HEK293T (cell line): Measurements from ENCODE around the gene PPFIBP2.

Source experiments
- CTCF ChIA-PET: fragments of 350-600 bp; formaldehyde crosslinking; extraction: SDS; loops from one replicate; lab custom pipeline; 2021; ENCODE audit warnings: antibody characterized with exemption, inconsistent platforms; lab: Yijun Ruan, JAX
- POLR2A ChIA-PET: fragments of 350-600 bp; formaldehyde crosslinking; extraction: SDS; loops from one replicate; lab custom pipeline; 2020; ENCODE audit warnings: antibody characterized with exemption, inconsistent platforms; lab: Yijun Ruan, JAX
- DNase-seq: peaks from one replicate; pipeline ENCODE4 v3.0.0; 2012; ENCODE audit warnings: mixed read lengths; ENCODE audit errors: extremely low spot score
- ARNT ChIP-seq: fragments of 450-650 bp; IDR thresholded peaks from 2 replicates; pipeline ENCODE4 v1.6.1; 2017; ENCODE audit warnings: mild to moderate bottlenecking
- BHLHE40 ChIP-seq: fragments of 450-650 bp; IDR thresholded peaks from 2 replicates; pipeline ENCODE4 v1.6.1; 2016; ENCODE audit warnings: mild to moderate bottlenecking, moderate library complexity, borderline replicate concordance
- CTBP1 ChIP-seq: fragments of 450-650 bp; IDR thresholded peaks from 2 replicates; pipeline ENCODE4 v1.6.1; 2016; ENCODE audit warnings: borderline replicate concordance
- ELF4 ChIP-seq: fragments of 450-650 bp; IDR thresholded peaks from 2 replicates; pipeline ENCODE4 v1.6.1; 2017; ENCODE audit warnings: antibody characterized with exemption
- FOXA1 ChIP-seq: fragments of 450-650 bp; IDR thresholded peaks from 2 replicates; pipeline ENCODE4 v1.6.1; 2016; ENCODE audit warnings: mild to moderate bottlenecking
- FOXK2 ChIP-seq: fragments of 450-650 bp; IDR thresholded peaks from 2 replicates; pipeline ENCODE4 v1.6.1; 2016; ENCODE audit warnings: mild to moderate bottlenecking
- FOXM1 ChIP-seq: fragments of 450-650 bp; IDR thresholded peaks from 2 replicates; pipeline ENCODE4 v1.6.1; 2017; ENCODE audit warnings: mild to moderate bottlenecking, borderline replicate concordance
- HDGF ChIP-seq: fragments of 450-650 bp; IDR thresholded peaks from 2 replicates; pipeline ENCODE4 v1.6.1; 2017; ENCODE audit warnings: antibody characterized with exemption, borderline replicate concordance
- L3MBTL2 ChIP-seq: fragments of 450-650 bp; conservative IDR thresholded peaks from 2 replicates; pipeline ENCODE4 v1.6.1; 2016; ENCODE audit warnings: mild to moderate bottlenecking
- LEF1 ChIP-seq: fragments of 450-650 bp; IDR thresholded peaks from 2 replicates; pipeline ENCODE4 v1.6.1; 2017; ENCODE audit warnings: mild to moderate bottlenecking, borderline replicate concordance
- NFRKB ChIP-seq: fragments of 450-650 bp; IDR thresholded peaks from 2 replicates; pipeline ENCODE4 v1.6.1; 2016; ENCODE audit warnings: mild to moderate bottlenecking, moderate library complexity
- PKNOX1 ChIP-seq: fragments of 450-650 bp; IDR thresholded peaks from 2 replicates; pipeline ENCODE4 v1.6.1; 2016
- SP1 ChIP-seq: fragments of 450-650 bp; IDR thresholded peaks from 2 replicates; pipeline ENCODE4 v1.6.1; 2017
- SUZ12 ChIP-seq: fragments of 450-650 bp; IDR thresholded peaks from 2 replicates; pipeline ENCODE4 v1.6.1; 2016; ENCODE audit warnings: mild to moderate bottlenecking
- TARDBP ChIP-seq: fragments of 450-650 bp; IDR thresholded peaks from 2 replicates; pipeline ENCODE4 v1.6.1; 2016
- ZNF384 ChIP-seq: fragments of 450-650 bp; IDR thresholded peaks from 2 replicates; pipeline ENCODE4 v1.6.1; 2016

The PPFIBP2 gene

GRCh38 chr11:7635137-7635536, 121.3 kb downstream of the PPFIBP2 start:
- TF ChIP-seq FOXM1: no peak
- no peak for TF ChIP-seq LEF1
- no peak for TF ChIP-seq SUZ12
- TF ChIP-seq FOXK2: no peak
- ChIA-PET CTCF (interaction anchor here (0.6 kb wide), 1 partner anchor 538 kb away, joined by 3 read pairs; no protein-coding TSS in a partner anchor), POLR2A (no interaction called here)
- no peak for DNase-seq

- CTCF ChIA-PET: no interaction called here
- no peak for DNase-seq
- TF ChIP-seq HDGF: no peak
- no peak for TF ChIP-seq ARNT
- TF ChIP-seq FOXK2: no peak
- no peak for TF ChIP-seq ZNF384
- POLR2A ChIA-PET: no interaction called here
Measured at GRCh38 chr11:7635708-7636107, 121.9 kb downstream of the PPFIBP2 start.

- DNase-seq: no peak
- ChIA-PET POLR2A (no interaction called here), CTCF (no interaction called here)
- no peak for TF ChIP-seq FOXA1
- TF ChIP-seq BHLHE40: no peak
- no peak for TF ChIP-seq FOXK2
- no peak for TF ChIP-seq PKNOX1
Measured at GRCh38 chr11:7636350-7636749, 122.6 kb downstream of the PPFIBP2 start.

GRCh38 chr11:7637447-7638157, 123.8 kb downstream of the PPFIBP2 start:
- no peak for TF ChIP-seq PKNOX1
- no peak for TF ChIP-seq FOXK2
- no peak for TF ChIP-seq L3MBTL2
- no peak for TF ChIP-seq ZNF384
- no peak for TF ChIP-seq HDGF
- no peak for TF ChIP-seq BHLHE40
- no peak for TF ChIP-seq NFRKB
- TF ChIP-seq TARDBP: no peak
- TF ChIP-seq LEF1: no peak
- TF ChIP-seq ELF4: no peak
- no peak for TF ChIP-seq SP1
- TF ChIP-seq CTBP1: no peak
- TF ChIP-seq SUZ12: no peak
- TF ChIP-seq FOXA1: no peak
- ChIA-PET CTCF (interaction anchor here (0.6 to 0.7 kb wide), 2 partner anchors 22 to 31 kb away, joined by 3 to 8 read pairs; no protein-coding TSS in a partner anchor), POLR2A (no interaction called here)

GRCh38 chr11:7638710-7639642, 125.2 kb downstream of the PPFIBP2 start:
- DNase-seq: no peak
- CTCF ChIA-PET: no interaction called here
- POLR2A ChIA-PET: no interaction called here
- TF ChIP-seq L3MBTL2 (no peak), FOXM1 (no peak), FOXK2 (no peak), SP1 (no peak), ELF4 (no peak), NFRKB (no peak), ARNT (no peak), HDGF (no peak), BHLHE40 (no peak)

More at GRCh38 chr11:7637447-7638157, 123.8 kb downstream of the PPFIBP2 start:
- DNase-seq: no peak

GRCh38 chr11:7639643-7640025, 125.8 kb downstream of the PPFIBP2 start:
- ChIA-PET POLR2A (no interaction called here), CTCF (no interaction called here)
- TF ChIP-seq FOXA1: no peak
- TF ChIP-seq FOXK2: no peak
- no peak for TF ChIP-seq CTBP1
- TF ChIP-seq BHLHE40: no peak
- no peak for TF ChIP-seq NFRKB
- no peak for TF ChIP-seq ELF4
- no peak for TF ChIP-seq FOXM1
- no peak for TF ChIP-seq SUZ12
- no peak for TF ChIP-seq ARNT
- TF ChIP-seq LEF1: no peak
- no peak for TF ChIP-seq L3MBTL2
- TF ChIP-seq ZNF384: no peak
- no peak for TF ChIP-seq HDGF
- TF ChIP-seq PKNOX1: no peak
- TF ChIP-seq TARDBP: no peak
- TF ChIP-seq SP1: no peak
- DNase-seq: no peak
